Aorta (tissue), 5 donors: ENCODE data around the gene GJB4. TPM values are rescaled to one million over a fixed set of nuclear protein-coding genes. Genes with fewer than 3 reads are reported as not detected.
A peak's percentile ranks its signal among the peaks of the same experiment; 100 is the strongest.

Experiments
- ATAC-seq: fragments of 200-7000 bp; cut with Tn5 transposase; one replicate; pipeline ENCODE4 v1.9.1; 2022; ENCODE audit warnings: moderate library complexity; ENCODE audit not compliant: low FRiP score
- DNase-seq, 2 donors: peaks; one replicate each; pipeline ENCODE4 v3.0.0-alpha.2; 2020
- H3K27ac ChIP-seq, 2 donors: one replicate each; pipeline ENCODE4 v1.5.1; 2013; ENCODE audit warnings: low read length in 2 of 2, mild to moderate bottlenecking in 2 of 2, moderate library complexity in 2 of 2, control low read depth in 1 of 2, inconsistent platforms in 1 of 2, low read depth in 1 of 2
- H3K27me3 ChIP-seq, 2 donors: one replicate each; pipeline ENCODE4 v1.6.1; 2013; ENCODE audit warnings: control low read depth in 1 of 2, low read length in 1 of 2, mild to moderate bottlenecking in 1 of 2, moderate library complexity in 1 of 2; ENCODE audit not compliant: insufficient read depth in 2 of 2, control insufficient read depth in 1 of 2
- H3K36me3 ChIP-seq, 2 donors: one replicate each; pipeline ENCODE4 v1.6.1; 2013; ENCODE audit warnings: control low read depth in 1 of 2, low read length in 1 of 2, mild to moderate bottlenecking in 1 of 2; ENCODE audit not compliant: insufficient read depth in 2 of 2, control insufficient read depth in 1 of 2
- H3K4me1 ChIP-seq, 2 donors: one replicate each; pipeline ENCODE4 v1.6.1; 2013; ENCODE audit warnings: low read length in 2 of 2, control low read depth in 1 of 2, mild to moderate bottlenecking in 1 of 2, moderate library complexity in 1 of 2; ENCODE audit not compliant: insufficient read depth in 2 of 2, control insufficient read depth in 1 of 2
- H3K4me3 ChIP-seq, 2 donors: one replicate each; pipeline ENCODE4 v1.5.1; 2013; ENCODE audit warnings: low read length in 2 of 2, control low read depth in 1 of 2, mild to moderate bottlenecking in 1 of 2
- H3K9me3 ChIP-seq: one replicate; pipeline ENCODE4 v1.6.1; 2013; ENCODE audit warnings: mild to moderate bottlenecking, low read length; ENCODE audit not compliant: control insufficient read depth
- WGBS, 2 donors: extraction: QIAGEN DNeasy Blood & Tissue Kit; methylation state at CpG; one replicate each; pipeline ENCODE4 v1.1.7; 2013; 5-methylcytosine and 5-hydroxymethylcytosine counted together
- intact Hi-C, 2 donors: fragments of 100-400 bp; cut with DNase I; formaldehyde crosslinking; loops; one replicate each; pipeline versions ENCODE4 v1.14.2 to v1.15.0; 2022
- polyA plus RNA-seq, 2 donors: library from polyadenylated mRNA; stranded (reverse); fragments of 200-250 nt; gene quantifications; one replicate each; pipeline ENCODE4 v1.2.3, GENCODE V29; 2013
- total RNA-seq, 2 donors: library from RNA; stranded (reverse); fragmentation: NEBNext Ultra II Directional; extraction: Animal tissue kit (Norgen Biotek cat#: 25700); gene quantifications; one replicate each; pipeline ENCODE4 v1.2.1, GENCODE V29; 2021
- donor health status: healthy with polysubstance abuse.
- donor health status: Bipolar disorder and iron deficiency.
- donor health status: DM: no; HTN: no; CAD: no.
- donor health status: DM: no; HTN: no; CAD: no.
- donor health status: DM: yes; HTN: yes; CAD: no.

GJB4 gene
- total and polyA plus RNA-seq, 4 donors: not detected

GRCh38 chr1:34777519-34778321 is 18.2 kb downstream of the GJB4 start:
- no peaks in the 10 kb centered on the region for H3K9me3 ChIP-seq
- no peaks in the 10 kb centered on the region for H3K36me3 ChIP-seq
- no peaks in the 10 kb centered on the region for H3K27me3 ChIP-seq
- peak in 1 of 2 donors; percentile 40 for DNase-seq
- no peaks in the 10 kb centered on the region for H3K4me1 ChIP-seq
- H3K4me3 ChIP-seq: no peak overlapping the region
- 56 to 76% methylated on average over 10 of the region's 10 CpGs for WGBS, 2 donors
- intact Hi-C loops: no loop called here
- no peak for ATAC-seq
- no peak overlapping the region for H3K27ac ChIP-seq

GRCh38 chr1:34778381-34778780 is 18.8 kb downstream of the GJB4 start:
- no peak overlapping the region for H3K27ac ChIP-seq
- H3K4me1 ChIP-seq: no peaks in the 10 kb centered on the region
- intact Hi-C loops: no loop called here
- no peaks in the 10 kb centered on the region for H3K9me3 ChIP-seq
- peak in 1 of 2 donors; percentile 17 for DNase-seq
- ATAC-seq: no peak
- 72 to 74% methylated on average over 6 of the region's 6 CpGs for WGBS, 2 donors
- no peak overlapping the region for H3K4me3 ChIP-seq
- no peaks in the 10 kb centered on the region for H3K36me3 ChIP-seq
- H3K27me3 ChIP-seq: no peaks in the 10 kb centered on the region

GRCh38 chr1:34779005-34779404 is 19.5 kb downstream of the GJB4 start:
- Histone ChIP-seq H3K27me3 (no peaks in the 10 kb centered on the region), H3K4me3 (no peak overlapping the region), H3K27ac (no peak overlapping the region), H3K4me1 (no peaks in the 10 kb centered on the region), H3K36me3 (no peaks in the 10 kb centered on the region), H3K9me3 (no peaks in the 10 kb centered on the region)
- intact Hi-C loops: no loop called here
- ATAC-seq (no peak), DNase-seq (no peak)
- 83 to 94% methylated on average over 5 of the region's 5 CpGs for WGBS, 2 donors

DNA sequence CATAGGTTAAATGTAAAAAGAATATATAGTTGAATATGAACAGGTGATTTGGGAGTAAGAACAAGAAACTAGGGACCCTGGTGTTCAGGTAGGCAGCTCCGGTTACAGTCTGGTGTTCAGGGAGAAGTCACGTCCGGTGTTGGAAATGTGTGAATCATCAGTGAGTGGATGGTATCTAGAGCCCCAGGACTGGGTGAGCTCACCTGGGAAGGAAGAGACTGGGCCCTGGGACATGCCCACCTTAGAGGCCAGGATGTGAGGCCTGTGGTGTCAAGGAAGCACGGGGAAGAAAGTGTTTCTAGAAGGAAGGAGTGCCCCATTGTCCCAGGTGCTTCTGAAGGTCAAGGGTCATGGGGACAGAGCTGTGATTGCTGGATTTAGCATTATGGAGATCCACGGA is 20.0 kb downstream of the GJB4 start:
- ATAC-seq (no peak), DNase-seq (peak in 1 of 2 donors; percentile 21)
- H3K9me3 ChIP-seq: no peaks in the 10 kb centered on the region
- intact Hi-C loops: no loop called here
- no peaks in the 10 kb centered on the region for H3K4me1 ChIP-seq
- H3K27ac ChIP-seq: no peak overlapping the region
- H3K27me3 ChIP-seq: no peaks in the 10 kb centered on the region
- H3K4me3 ChIP-seq: no peak overlapping the region
- H3K36me3 ChIP-seq: no peaks in the 10 kb centered on the region
- WGBS, 2 donors: 87 to 89% methylated on average over 5 of the region's 5 CpGs

- no peaks in the 10 kb centered on the region for H3K9me3 ChIP-seq
- DNase-seq (peak in 1 of 2 donors; percentile 38), ATAC-seq (no peak)
- 93 to 96% methylated on average over 5 of the region's 5 CpGs for WGBS, 2 donors
- no peaks in the 10 kb centered on the region for H3K4me1 ChIP-seq
- no peaks in the 10 kb centered on the region for H3K36me3 ChIP-seq
- no peaks in the 10 kb centered on the region for H3K27me3 ChIP-seq
- H3K27ac ChIP-seq: no peak overlapping the region
- no peak overlapping the region for H3K4me3 ChIP-seq
- intact Hi-C loops: no loop called here
Observed at GRCh38 chr1:34779962-34780361, 20.4 kb downstream of the GJB4 start.

GRCh38 chr1:34780528-34780927 is 21.0 kb downstream of the GJB4 start:
- no peaks in the 10 kb centered on the region for H3K9me3 ChIP-seq
- no peaks in the 10 kb centered on the region for H3K4me1 ChIP-seq
- intact Hi-C loops: no loop called here
- no peak overlapping the region for H3K4me3 ChIP-seq
- H3K36me3 ChIP-seq: no peaks in the 10 kb centered on the region
- H3K27me3 ChIP-seq: no peaks in the 10 kb centered on the region
- no peak overlapping the region for H3K27ac ChIP-seq
- ATAC-seq (no peak), DNase-seq (peak in 1 of 2 donors; percentile 34)
- WGBS, 2 donors: 85 to 94% methylated on average over 2 of the region's 2 CpGs

GRCh38 chr1:34781071-34781843 is 21.7 kb downstream of the GJB4 start, which contains the start of gene GJB3:
TSS of gene GJB3 (plus strand) at chr1:34781214. CDS start at chr1:34784763, 3,549 bp downstream.
- peak; percentile 36 for ATAC-seq
- Histone ChIP-seq H3K27ac (no peak within 1 kb of the TSS), H3K9me3 (no peaks in the 10 kb centered on the region), H3K4me1 (no peaks in the 10 kb centered on the region), H3K36me3 (no peaks in the 10 kb centered on the region), H3K27me3 (no peaks in the 10 kb centered on the region), H3K4me3 (peak within 1 kb of the TSS; percentile 38 to 42)
- intact Hi-C loops: no loop called here
- peak in 1 of 2 donors; percentile 77 for DNase-seq
- WGBS, 2 donors: 1% methylated on average over 57 to 62 of the region's 62 CpGs

DNA sequence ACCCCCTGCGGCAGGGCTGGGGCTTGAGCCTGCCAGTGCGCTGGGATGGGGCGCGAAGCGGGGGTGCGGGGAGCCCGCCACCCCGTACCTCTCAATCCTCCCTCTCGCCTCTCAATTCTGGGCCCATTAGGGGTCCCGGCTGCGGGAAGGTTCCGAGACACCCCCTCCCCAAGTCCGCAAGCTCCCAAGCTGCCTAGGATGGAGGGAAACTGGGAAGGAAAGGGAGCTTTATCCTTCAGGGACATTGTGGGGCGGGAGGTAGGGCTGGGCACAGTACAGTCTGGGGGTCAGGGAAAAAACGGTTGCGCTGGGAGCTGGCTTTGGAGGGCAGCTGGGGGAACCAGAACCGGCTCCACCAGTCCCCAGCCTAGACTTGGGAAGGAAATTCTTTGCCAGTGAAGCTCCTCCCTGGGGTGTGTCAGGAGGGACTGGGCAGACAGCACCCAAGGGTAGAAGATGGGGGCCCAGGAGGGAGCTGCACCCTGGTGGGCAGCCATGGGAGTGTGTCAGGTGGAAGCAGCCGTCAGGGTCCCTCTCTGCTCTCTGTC is 22.4 kb downstream of the GJB4 start:
- no peak overlapping the region for H3K27ac ChIP-seq
- no peaks in the 10 kb centered on the region for H3K9me3 ChIP-seq
- no peak for ATAC-seq
- no peaks in the 10 kb centered on the region for H3K36me3 ChIP-seq
- H3K27me3 ChIP-seq: no peaks in the 10 kb centered on the region
- intact Hi-C loops: no loop called here
- peak overlapping the region; percentile 38 to 42 for H3K4me3 ChIP-seq
- peak in 1 of 2 donors; percentile 23 for DNase-seq
- WGBS, 2 donors: 11 to 12% methylated on average over 15 to 18 of the region's 18 CpGs
- no peaks in the 10 kb centered on the region for H3K4me1 ChIP-seq
